Naive thymus-derived CD4-positive, alpha-beta T cell (primary cell): Measurements from ENCODE around the gene KAT8. TPM values are rescaled to one million over a fixed set of nuclear protein-coding genes. Genes with fewer than 3 reads are reported as not detected.

Experiments
- ATAC-seq: fragments of 150-1000 bp; cut with Tn5 transposase; 2 replicates; pipeline ENCODE4 v1.10.0; 2021; ENCODE audit warnings: mild to moderate bottlenecking, moderate library complexity
- CTCF ChIA-PET: fragments of 350-600 bp; sonication (Branson Sonifier 250); formaldehyde crosslinking; loops from one replicate; lab custom pipeline; 2021; ENCODE audit warnings: antibody characterized with exemption; lab: Charles Lee
- POLR2A ChIA-PET: fragments of 350-600 bp; sonication (Branson Sonifier 250); formaldehyde crosslinking; loops from one replicate; lab custom pipeline; 2021; ENCODE audit warnings: antibody characterized with exemption, inconsistent platforms; lab: Charles Lee
- DNase-seq, 9 donors: peaks; one replicate each; pipeline versions ENCODE4 v3.0.0 to v3.0.0-alpha.2; 2020 to 2022; ENCODE audit warnings: mixed read lengths in 1 of 9
- H3K27ac ChIP-seq: one replicate; pipeline ENCODE4 v1.7.0; 2013; ENCODE audit warnings: mild to moderate bottlenecking, low read depth, low read length, moderate library complexity
- H3K27me3 ChIP-seq, 2 donors: one replicate each; pipeline ENCODE4 v1.7.0; 2013; ENCODE audit warnings: low read length in 2 of 2, mild to moderate bottlenecking in 2 of 2, moderate library complexity in 2 of 2; ENCODE audit not compliant: control insufficient read depth in 2 of 2, insufficient read depth in 2 of 2
- H3K36me3 ChIP-seq, 3 experiments: 1 replicate in 2 of 3; 2 replicates in 1 of 3; pipeline ENCODE4 v1.7.0; 2013; ENCODE audit warnings: low read length in 3 of 3, mild to moderate bottlenecking in 3 of 3, moderate library complexity in 1 of 3; ENCODE audit not compliant: insufficient read depth in 3 of 3, control insufficient read depth in 2 of 3
- H3K4me1 ChIP-seq, 2 donors: one replicate each; pipeline ENCODE4 v1.7.0; 2013; ENCODE audit warnings: low read length in 2 of 2, mild to moderate bottlenecking in 2 of 2, moderate library complexity in 1 of 2; ENCODE audit not compliant: control insufficient read depth in 2 of 2, insufficient read depth in 2 of 2
- H3K4me3 ChIP-seq: 2 replicates; pipeline ENCODE4 v1.7.0; 2013; ENCODE audit warnings: mild to moderate bottlenecking, low read length
- H3K9me3 ChIP-seq, 3 experiments: 1 replicate in 2 of 3; 2 replicates in 1 of 3; pipeline ENCODE4 v1.7.0; 2013; ENCODE audit warnings: low read length in 3 of 3; ENCODE audit not compliant: control insufficient read depth in 2 of 3
- H3K27ac Mint-ChIP-seq, 9 donors: one replicate each; pipeline ENCODE4 v1.8.0; 2020 to 2022; ENCODE audit warnings: mixed read lengths in 9 of 9, mild to moderate bottlenecking in 8 of 9, moderate library complexity in 5 of 9, inconsistent platforms in 2 of 9
- H3K27me3 Mint-ChIP-seq, 5 donors: one replicate each; pipeline ENCODE4 v1.8.0; 2021 to 2022; ENCODE audit warnings: mixed read lengths in 5 of 5, mild to moderate bottlenecking in 1 of 5
- H3K36me3 Mint-ChIP-seq, 5 donors: one replicate each; pipeline ENCODE4 v1.8.0; 2020 to 2022; ENCODE audit warnings: mixed read lengths in 5 of 5, mild to moderate bottlenecking in 3 of 5, inconsistent platforms in 1 of 5
- H3K4me1 Mint-ChIP-seq, 7 donors: one replicate each; pipeline ENCODE4 v1.8.0; 2020 to 2022; ENCODE audit warnings: mixed read lengths in 7 of 7, mild to moderate bottlenecking in 3 of 7, inconsistent platforms in 1 of 7
- H3K4me3 Mint-ChIP-seq, 10 donors: one replicate each; pipeline ENCODE4 v1.8.0; 2020 to 2022; ENCODE audit warnings: mild to moderate bottlenecking in 10 of 10, mixed read lengths in 10 of 10, moderate library complexity in 6 of 10, inconsistent platforms in 2 of 10
- H3K9me3 Mint-ChIP-seq, 11 donors: one replicate each; pipeline ENCODE4 v1.8.0; 2020 to 2022; ENCODE audit warnings: mixed read lengths in 11 of 11, mild to moderate bottlenecking in 4 of 11, inconsistent platforms in 1 of 11, moderate library complexity in 1 of 11
- intact Hi-C, 2 donors: fragments of 100-400 bp; cut with micrococcal nuclease; formaldehyde crosslinking; loops; one replicate each; pipeline ENCODE4 v1.15.1; 2023
- polyA plus RNA-seq, 2 donors: library from polyadenylated mRNA; unstranded; fragments of 300-500 nt; fragmentation: Illumina TruSeq; gene quantifications; one replicate each; pipeline ENCODE4 v1.2.3, GENCODE V29; 2021
- total RNA-seq, 6 experiments: library from RNA in 5 of 6; stranded (reverse) in 5 of 6; gene quantifications; 1 replicate in 5 of 6; 2 replicates in 1 of 6; pipeline ENCODE4 v1.2.3 and lab custom pipeline; 2021 to 2026

KAT8 gene
- total and polyA plus RNA-seq, 7 experiments from 2014 or later: 63.0 to 134 (median 109) TPM

- DNase-seq: no peak
These were observed 35.0 kb upstream of the KAT8 start for GRCh38 chr16:31082368-31083045.

GRCh38 chr16:31083081-31083480 is 34.4 kb upstream of the KAT8 start:
- Histone ChIP-seq H3K27me3 (no peaks in the 10 kb centered on the region), H3K36me3 (peaks cover 0 to 89% (median 9%) of the 10 kb centered on the region in 3 experiments), H3K4me1 (no peaks in the 10 kb centered on the region), H3K27ac (no peak overlapping the region), H3K9me3 (no peaks in the 10 kb centered on the region), H3K4me3 (no peak overlapping the region)
- Mint-ChIP-seq H3K4me3 (no peak overlapping the region), H3K36me3 (peaks cover 0 to 21% (median 4%) of the 10 kb centered on the region in 5 donors), H3K9me3 (no peaks in the 10 kb centered on the region), H3K27me3 (no peaks in the 10 kb centered on the region), H3K27ac (peak overlapping the region in 1 of 9 donors; percentile 21), H3K4me1 (peaks cover 7 to 33% (median 20%) of the 10 kb centered on the region in 7 donors)
- DNase-seq: no peak
- intact Hi-C loops: no loop called here
- ATAC-seq: no peak
- ChIA-PET CTCF (no interaction called here), POLR2A (interaction anchor here (2.2 kb wide), 1 partner anchor 9 kb away, joined by 7 read pairs; the partner anchor contains the start of genes ZNF646 and ZNF668)

More at GRCh38 chr16:31082368-31083045, 35.0 kb upstream of the KAT8 start:
- Mint-ChIP-seq H3K4me1 (peaks cover 8 to 39% (median 20%) of the 10 kb centered on the region in 7 donors), H3K9me3 (no peaks in the 10 kb centered on the region), H3K27ac (peak overlapping the region in 4 of 9 donors; percentile 43 to 74 (median 56)), H3K4me3 (peak overlapping the region in 1 of 10 donors; percentile 53), H3K36me3 (peaks cover 0 to 27% (median 10%) of the 10 kb centered on the region in 5 donors), H3K27me3 (no peaks in the 10 kb centered on the region)
- Histone ChIP-seq H3K36me3 (peaks cover 0 to 92% (median 15%) of the 10 kb centered on the region in 3 experiments), H3K4me3 (no peak overlapping the region), H3K27ac (no peak overlapping the region), H3K4me1 (no peaks in the 10 kb centered on the region), H3K27me3 (no peaks in the 10 kb centered on the region), H3K9me3 (no peaks in the 10 kb centered on the region)
- intact Hi-C loops: no loop called here
- ChIA-PET POLR2A (no interaction called here), CTCF (no interaction called here)
- ATAC-seq: no peak

DNA sequence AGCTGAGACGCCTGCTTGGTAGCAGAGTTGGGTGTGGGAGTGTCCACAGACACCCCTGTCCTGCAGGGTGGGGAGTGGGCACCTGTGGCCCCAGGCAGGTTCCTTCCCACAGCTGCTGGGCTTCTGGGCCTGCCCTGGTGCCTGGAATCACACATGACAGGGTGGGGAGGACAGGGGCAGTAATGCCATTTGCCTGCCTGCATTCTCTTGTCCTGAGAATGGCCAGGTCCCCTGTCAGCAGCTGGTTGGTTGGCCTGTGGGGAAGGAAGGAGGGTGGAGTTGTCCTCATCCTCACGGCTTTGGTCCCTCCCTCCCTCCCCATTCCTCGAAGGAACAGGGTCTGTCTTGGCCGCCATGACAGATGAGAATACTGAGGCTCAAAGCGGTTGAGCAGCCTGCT is 33.9 kb upstream of the KAT8 start:
- no peaks in the 10 kb centered on the region for H3K4me1 ChIP-seq
- peaks cover 0 to 89% (median 4%) of the 10 kb centered on the region in 3 experiments for H3K36me3 ChIP-seq
- H3K9me3 ChIP-seq: no peaks in the 10 kb centered on the region
- POLR2A ChIA-PET: interaction anchor here (2.2 kb wide), 1 partner anchor 10 kb away, joined by 7 read pairs; the partner anchor contains the start of genes ZNF646 and ZNF668
- Mint-ChIP-seq H3K27ac (peak overlapping the region in 3 of 9 donors; percentile 21 to 76 (median 25)), H3K4me1 (peaks cover 6 to 28% (median 19%) of the 10 kb centered on the region in 7 donors), H3K27me3 (no peaks in the 10 kb centered on the region), H3K9me3 (no peaks in the 10 kb centered on the region), H3K4me3 (no peak overlapping the region), H3K36me3 (peaks cover 0 to 17% (median 3%) of the 10 kb centered on the region in 5 donors)
- intact Hi-C loops: no loop called here
- no peaks in the 10 kb centered on the region for H3K27me3 ChIP-seq
- CTCF ChIA-PET: no interaction called here
- DNase-seq: no peak
- H3K27ac ChIP-seq: no peak overlapping the region
- no peak overlapping the region for H3K4me3 ChIP-seq
- no peak for ATAC-seq

DNA sequence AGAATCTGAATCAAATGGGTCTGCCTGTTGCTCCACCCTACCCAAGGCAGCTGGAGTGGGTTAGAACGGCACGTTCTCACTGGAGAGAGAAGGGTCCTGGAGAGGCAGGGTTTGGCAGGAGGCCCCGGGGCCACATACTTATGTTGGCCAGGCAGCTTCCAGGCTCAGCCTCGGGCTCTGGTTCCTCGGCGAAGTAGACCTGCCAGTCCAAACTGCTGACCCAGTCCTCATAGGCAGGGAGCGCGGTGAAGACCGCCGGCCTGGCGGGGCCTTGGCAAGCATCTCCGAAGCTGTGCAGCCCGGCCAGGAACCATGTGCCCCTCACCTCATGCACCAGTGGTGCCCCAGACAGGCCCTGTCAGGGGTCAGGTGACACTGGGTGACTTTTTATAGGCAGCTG is 33.5 kb upstream of the KAT8 start:
- H3K27ac Mint-ChIP-seq: peak overlapping the region in 2 of 9 donors; percentile 25 to 76
- Histone ChIP-seq H3K4me3 (no peak overlapping the region), H3K9me3 (no peaks in the 10 kb centered on the region), H3K27me3 (no peaks in the 10 kb centered on the region), H3K4me1 (no peaks in the 10 kb centered on the region), H3K27ac (no peak overlapping the region), H3K36me3 (peaks cover 0 to 88% (median under 1%) of the 10 kb centered on the region in 3 experiments)
- peaks cover 0 to 14% (median 3%) of the 10 kb centered on the region in 5 donors for H3K36me3 Mint-ChIP-seq
- H3K4me3 Mint-ChIP-seq: no peak overlapping the region
- intact Hi-C loops: no loop called here
- POLR2A ChIA-PET: interaction anchor here (0.5 to 2.2 kb wide), 2 partner anchors 10 to 35 kb away, joined by 5 to 7 read pairs; partner anchors contain the start of genes ZNF646 and ZNF668
- ATAC-seq (no peak), DNase-seq (no peak)
- CTCF ChIA-PET: interaction anchor here (1.1 kb wide), 1 partner anchor 59 kb away, joined by 4 read pairs; no protein-coding TSS in a partner anchor
- H3K9me3 Mint-ChIP-seq: no peaks in the 10 kb centered on the region
- peaks cover 6 to 24% (median 16%) of the 10 kb centered on the region in 7 donors for H3K4me1 Mint-ChIP-seq
- H3K27me3 Mint-ChIP-seq: no peaks in the 10 kb centered on the region

DNA sequence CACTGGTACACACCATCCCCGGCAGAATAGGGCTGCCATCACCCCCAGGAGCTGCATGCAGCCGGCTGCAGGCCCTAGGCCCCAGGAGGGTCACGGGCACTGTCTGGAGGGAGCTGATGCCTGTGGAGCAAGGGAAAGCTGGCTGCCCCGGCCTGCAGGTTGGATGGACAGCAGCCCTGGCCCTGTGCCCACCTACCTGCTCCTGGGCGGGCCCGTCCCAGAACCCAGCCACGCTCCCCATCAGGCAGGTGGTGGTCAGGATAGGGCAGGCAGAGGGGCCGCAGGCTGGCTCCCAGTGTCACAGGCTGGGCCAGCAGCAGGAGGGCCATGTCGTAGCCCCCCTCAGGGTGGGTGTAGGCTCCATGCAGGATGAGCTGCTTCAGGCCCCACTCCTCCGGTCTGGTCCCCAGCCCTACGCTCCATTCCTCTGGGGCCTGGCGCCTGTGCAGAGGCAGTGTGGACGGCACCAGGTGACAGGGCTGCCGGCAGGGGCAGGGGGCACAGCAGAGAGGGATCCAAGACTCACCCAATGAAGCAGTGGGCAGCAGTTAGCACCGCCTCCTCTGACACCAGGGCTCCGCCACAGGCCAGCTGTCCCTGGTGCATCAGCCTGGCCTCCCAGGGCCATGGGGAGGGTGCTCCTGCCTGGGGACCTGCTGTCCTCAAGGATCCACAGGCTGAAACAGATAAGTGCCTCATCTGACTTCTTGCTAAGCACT is 32.7 kb upstream of the KAT8 start:
- Histone ChIP-seq H3K36me3 (peaks cover 0 to 81% (median 0%) of the 10 kb centered on the region in 3 experiments), H3K4me1 (no peaks in the 10 kb centered on the region), H3K9me3 (no peaks in the 10 kb centered on the region), H3K27me3 (no peaks in the 10 kb centered on the region), H3K27ac (no peak overlapping the region), H3K4me3 (no peak overlapping the region)
- ATAC-seq: no peak
- no peak for DNase-seq
- ChIA-PET CTCF (interaction anchor here (1.1 kb wide), 1 partner anchor 58 kb away, joined by 4 read pairs; no protein-coding TSS in a partner anchor), POLR2A (interaction anchor here (0.5 to 2.2 kb wide), 2 partner anchors 11 to 35 kb away, joined by 5 to 7 read pairs; partner anchors contain the start of genes ZNF646 and ZNF668)
- Mint-ChIP-seq H3K4me3 (no peak overlapping the region), H3K9me3 (no peaks in the 10 kb centered on the region), H3K27ac (no peak overlapping the region), H3K27me3 (no peaks in the 10 kb centered on the region), H3K4me1 (peaks cover 5 to 21% (median 15%) of the 10 kb centered on the region in 7 donors), H3K36me3 (peaks cover 0 to 13% (median 3%) of the 10 kb centered on the region in 5 donors)
- intact Hi-C loops: no loop called here

GRCh38 chr16:31085411-31085810 is 32.1 kb upstream of the KAT8 start:
- no peaks in the 10 kb centered on the region for H3K9me3 Mint-ChIP-seq
- no peaks in the 10 kb centered on the region for H3K27me3 ChIP-seq
- H3K4me3 Mint-ChIP-seq: no peak overlapping the region
- DNase-seq: no peak
- H3K27ac Mint-ChIP-seq: peak overlapping the region in 2 of 9 donors; percentile 16 to 20
- ATAC-seq: no peak
- CTCF ChIA-PET: interaction anchor here (1.1 kb wide), 1 partner anchor 57 kb away, joined by 4 read pairs; no protein-coding TSS in a partner anchor
- peaks cover 0 to 13% (median 3%) of the 10 kb centered on the region in 5 donors for H3K36me3 Mint-ChIP-seq
- H3K27ac ChIP-seq: no peak overlapping the region
- H3K27me3 Mint-ChIP-seq: no peaks in the 10 kb centered on the region
- intact Hi-C loops: no loop called here
- no peak overlapping the region for H3K4me3 ChIP-seq
- peaks cover 0 to 80% (median 0%) of the 10 kb centered on the region in 3 experiments for H3K36me3 ChIP-seq
- peaks cover 5 to 19% (median 13%) of the 10 kb centered on the region in 7 donors for H3K4me1 Mint-ChIP-seq
- POLR2A ChIA-PET: interaction anchor here (1.1 to 2.2 kb wide), 2 partner anchors 11 to 12 kb away, joined by 4 to 7 read pairs; partner anchors contain the start of genes ZNF646 and ZNF668
- no peaks in the 10 kb centered on the region for H3K4me1 ChIP-seq
- H3K9me3 ChIP-seq: no peaks in the 10 kb centered on the region
